Activated naive CD4-positive, alpha-beta T cell treated with anti-CD3 and anti-CD28 coated beads for 36 hours (primary cell): Measurements from ENCODE around the gene ITIH5. TPM values are rescaled to one million over a fixed set of nuclear protein-coding genes. Genes with fewer than 3 reads are reported as not detected.

Experiments
- CTCF ChIA-PET: fragments of 350-600 bp; sonication (Branson Sonifier 250); formaldehyde crosslinking; loops from one replicate; lab custom pipeline; 2021; ENCODE audit warnings: antibody characterized with exemption; lab: Charles Lee
- DNase-seq: peaks from one replicate; pipeline ENCODE4 v3.0.0-alpha.2; 2020
- H3K27ac Mint-ChIP-seq: one replicate; pipeline ENCODE4 v1.8.0; 2021; ENCODE audit warnings: mild to moderate bottlenecking, mixed read lengths
- H3K27me3 Mint-ChIP-seq: one replicate; pipeline ENCODE4 v1.8.0; 2021; ENCODE audit warnings: low read depth, mixed read lengths
- H3K36me3 Mint-ChIP-seq: one replicate; pipeline ENCODE4 v1.8.0; 2021; ENCODE audit warnings: low read depth, mixed read lengths
- H3K4me1 Mint-ChIP-seq: one replicate; pipeline ENCODE4 v1.8.0; 2021; ENCODE audit warnings: low read depth, mixed read lengths
- H3K4me3 Mint-ChIP-seq: one replicate; pipeline ENCODE4 v1.8.0; 2021; ENCODE audit warnings: mild to moderate bottlenecking, moderate library complexity, mixed read lengths
- H3K9me3 Mint-ChIP-seq: one replicate; pipeline ENCODE4 v1.8.0; 2021; ENCODE audit warnings: mixed read lengths
- intact Hi-C: fragments of 100-400 bp; cut with micrococcal nuclease; formaldehyde crosslinking; loops from one replicate; pipeline ENCODE4 v1.15.1; 2023
- total RNA-seq, 2 experiments: library from RNA; stranded (reverse); gene quantifications; one replicate each; pipeline ENCODE4 v1.2.3, GENCODE V29; 2021

The ITIH5 gene
- total RNA-seq, 2 experiments from 2014 or later: not detected

DNA sequence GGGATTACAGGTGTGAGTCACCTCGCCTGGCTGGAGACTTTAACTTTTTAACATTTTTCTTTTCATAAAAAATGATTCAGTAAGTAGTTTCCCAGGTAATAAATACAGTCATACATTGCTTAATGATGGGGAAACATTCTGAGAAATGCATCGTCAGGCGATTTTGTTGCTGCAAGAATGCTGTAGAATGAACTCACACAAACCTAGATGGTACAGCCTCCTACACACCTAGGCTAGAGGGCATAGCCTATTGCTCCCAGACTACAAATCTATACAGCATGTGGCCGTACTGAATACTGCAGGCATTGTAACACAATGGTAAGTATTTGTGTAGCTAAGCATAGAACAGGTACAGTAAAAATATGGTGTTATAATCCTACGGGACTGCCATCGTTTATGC, 147.4 kb downstream of the ITIH5 start:
- no peaks in the 10 kb centered on the region for H3K9me3 Mint-ChIP-seq
- DNase-seq: no peak

GRCh38 chr10:7518693-7519092, 148.1 kb downstream of the ITIH5 start:
- Mint-ChIP-seq H3K4me1 (peaks cover 9% of the 10 kb centered on the region), H3K4me3 (no peak overlapping the region), H3K36me3 (no peaks in the 10 kb centered on the region), H3K27me3 (no peaks in the 10 kb centered on the region), H3K9me3 (no peaks in the 10 kb centered on the region), H3K27ac (no peak overlapping the region)
- CTCF ChIA-PET: no interaction called here
- intact Hi-C loops: no loop called here
- no peak for DNase-seq

More for the DNA sequence above, 147.4 kb downstream of the ITIH5 start:
- no peak overlapping the region for H3K27ac Mint-ChIP-seq
- CTCF ChIA-PET: no interaction called here
- H3K4me3 Mint-ChIP-seq: no peak overlapping the region
- intact Hi-C loops: no loop called here
- peaks cover 6% of the 10 kb centered on the region for H3K4me1 Mint-ChIP-seq
- no peaks in the 10 kb centered on the region for H3K27me3 Mint-ChIP-seq
- no peaks in the 10 kb centered on the region for H3K36me3 Mint-ChIP-seq

DNA sequence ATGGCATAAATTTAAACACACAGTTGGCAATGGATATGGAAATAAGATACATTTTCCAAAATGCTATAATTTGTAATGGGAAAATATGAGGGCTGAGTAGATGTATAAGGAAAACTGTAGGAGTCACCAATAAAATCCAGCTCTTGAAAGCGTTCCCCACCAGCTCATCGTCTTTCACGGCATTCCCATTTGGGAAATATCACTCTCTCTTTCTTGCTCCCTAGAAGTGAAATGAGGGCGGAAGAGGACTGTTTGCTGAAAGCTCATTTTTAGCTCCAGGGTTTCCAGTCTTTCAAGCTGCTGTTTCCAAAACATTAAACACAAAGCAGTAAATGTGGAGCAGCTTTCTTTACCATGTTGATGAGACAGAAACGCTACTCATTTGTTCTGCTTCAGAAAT, 151.3 kb downstream of the ITIH5 start:
- CTCF ChIA-PET: interaction anchor here (2.4 kb wide), 1 partner anchor 10 kb away, joined by 12 read pairs; no protein-coding TSS in a partner anchor
- no peaks in the 10 kb centered on the region for H3K27me3 Mint-ChIP-seq
- H3K36me3 Mint-ChIP-seq: peaks cover 3% of the 10 kb centered on the region
- DNase-seq: no peak
- H3K4me1 Mint-ChIP-seq: peaks cover 21% of the 10 kb centered on the region
- peaks cover 6% of the 10 kb centered on the region for H3K9me3 Mint-ChIP-seq
- intact Hi-C loops: no loop called here
- H3K4me3 Mint-ChIP-seq: no peak overlapping the region
- H3K27ac Mint-ChIP-seq: no peak overlapping the region

- no peak for DNase-seq
- intact Hi-C loops: no loop called here
- Mint-ChIP-seq H3K36me3 (peaks cover 8% of the 10 kb centered on the region), H3K4me1 (peaks cover 21% of the 10 kb centered on the region), H3K27me3 (no peaks in the 10 kb centered on the region), H3K27ac (no peak overlapping the region), H3K9me3 (peaks cover 17% of the 10 kb centered on the region), H3K4me3 (no peak overlapping the region)
- CTCF ChIA-PET: interaction anchor here (0.9 kb wide), 1 partner anchor 12 kb away, joined by 3 read pairs; no protein-coding TSS in a partner anchor
Observed at GRCh38 chr10:7513936-7514335, 152.8 kb downstream of the ITIH5 start.

- peaks cover 26% of the 10 kb centered on the region for H3K4me1 Mint-ChIP-seq
Observed at GRCh38 chr10:7513455-7513854, 153.3 kb downstream of the ITIH5 start.

GRCh38 chr10:7512487-7512886, 154.3 kb downstream of the ITIH5 start:
- intact Hi-C loops: no loop called here
- Mint-ChIP-seq H3K27me3 (no peaks in the 10 kb centered on the region), H3K27ac (no peak overlapping the region), H3K9me3 (peaks cover 24% of the 10 kb centered on the region), H3K36me3 (peaks cover 12% of the 10 kb centered on the region), H3K4me3 (no peak overlapping the region), H3K4me1 (peaks cover 35% of the 10 kb centered on the region)
- CTCF ChIA-PET: interaction anchor here (0.9 kb wide), 2 partner anchors 13 to 16 kb away, joined by 3 read pairs; no protein-coding TSS in a partner anchor
- DNase-seq: peak; percentile 8

More at GRCh38 chr10:7513455-7513854, 153.3 kb downstream of the ITIH5 start:
- Mint-ChIP-seq H3K36me3 (peaks cover 12% of the 10 kb centered on the region), H3K9me3 (peaks cover 22% of the 10 kb centered on the region), H3K27ac (no peak overlapping the region), H3K27me3 (no peaks in the 10 kb centered on the region), H3K4me3 (no peak overlapping the region)
- intact Hi-C loops: no loop called here
- DNase-seq: no peak
- CTCF ChIA-PET: interaction anchor here (0.6 to 0.9 kb wide), 2 partner anchors 12 to 1370 kb away, joined by 3 to 10 read pairs; no protein-coding TSS in a partner anchor

GRCh38 chr10:7511612-7512011, 155.2 kb downstream of the ITIH5 start:
- intact Hi-C loops: no loop called here
- peaks cover 41% of the 10 kb centered on the region for H3K4me1 Mint-ChIP-seq
- H3K9me3 Mint-ChIP-seq: peaks cover 24% of the 10 kb centered on the region
- DNase-seq: no peak
- no peak overlapping the region for H3K27ac Mint-ChIP-seq
- H3K27me3 Mint-ChIP-seq: no peaks in the 10 kb centered on the region
- no peak overlapping the region for H3K4me3 Mint-ChIP-seq
- peaks cover 12% of the 10 kb centered on the region for H3K36me3 Mint-ChIP-seq
- CTCF ChIA-PET: interaction anchor here (0.9 to 1.0 kb wide), 3 partner anchors 14 to 175 kb away, joined by 3 read pairs; no protein-coding TSS in a partner anchor

Other genes starting within 250 kb of the ITIH5 start
- gene ITIH2, start 36.4 kb upstream of the ITIH5 start, total RNA-seq: not detected
- gene KIN, start 121.0 kb upstream of the ITIH5 start, total RNA-seq: 1 to 10 TPM; 6.4 to 7.7 TPM
- gene ATP5F1C, start 121.2 kb upstream of the ITIH5 start, total RNA-seq: 100 to 1,000 TPM; 287 to 290 TPM
- 10 to 100 TPM; 12.6 to 12.8 TPM for gene TAF3, start 151.5 kb upstream of the ITIH5 start, total RNA-seq